Central memory CD8-positive, alpha-beta T cell (primary cell): Measurements from ENCODE around the gene CNN1.
A peak's percentile ranks its signal among the peaks of the same experiment; 100 is the strongest.
"Not testable (repeated sequence)": the region's sequence is repeated elsewhere in the genome, so short reads cannot be mapped to it uniquely, and the experiment has no call there.

Experiments used
- ATAC-seq: fragments of 150-1000 bp; cut with Tn5 transposase; replicated peaks from 2 replicates; pipeline ENCODE4 v1.10.0; 2022; ENCODE audit warnings: mild to moderate bottlenecking, moderate FRiP score, moderate number of reproducible peaks; ENCODE audit not compliant: poor library complexity, severe bottlenecking; ENCODE audit errors: extremely low read depth
- DNase-seq, 2 donors: peaks; one replicate each; pipeline ENCODE4 v3.0.0; 2021; ENCODE audit warnings: low spot score in 2 of 2
- H3K27ac Mint-ChIP-seq: one replicate; pipeline ENCODE4 v1.8.0; 2022; ENCODE audit warnings: low read depth, mild to moderate bottlenecking, moderate library complexity, mixed read lengths
- H3K27me3 Mint-ChIP-seq: one replicate; pipeline ENCODE4 v1.8.0; 2022; ENCODE audit warnings: mixed read lengths
- H3K36me3 Mint-ChIP-seq: one replicate; pipeline ENCODE4 v1.8.0; 2022; ENCODE audit warnings: mild to moderate bottlenecking, moderate library complexity, mixed read lengths; ENCODE audit not compliant: insufficient read depth
- H3K4me1 Mint-ChIP-seq: one replicate; pipeline ENCODE4 v1.8.0; 2022; ENCODE audit warnings: mixed read lengths
- H3K4me3 Mint-ChIP-seq: one replicate; pipeline ENCODE4 v1.8.0; 2022; ENCODE audit warnings: mild to moderate bottlenecking, moderate library complexity, mixed read lengths
- H3K9me3 Mint-ChIP-seq: one replicate; pipeline ENCODE4 v1.8.0; 2022; ENCODE audit warnings: mixed read lengths

Gene CNN1

DNA sequence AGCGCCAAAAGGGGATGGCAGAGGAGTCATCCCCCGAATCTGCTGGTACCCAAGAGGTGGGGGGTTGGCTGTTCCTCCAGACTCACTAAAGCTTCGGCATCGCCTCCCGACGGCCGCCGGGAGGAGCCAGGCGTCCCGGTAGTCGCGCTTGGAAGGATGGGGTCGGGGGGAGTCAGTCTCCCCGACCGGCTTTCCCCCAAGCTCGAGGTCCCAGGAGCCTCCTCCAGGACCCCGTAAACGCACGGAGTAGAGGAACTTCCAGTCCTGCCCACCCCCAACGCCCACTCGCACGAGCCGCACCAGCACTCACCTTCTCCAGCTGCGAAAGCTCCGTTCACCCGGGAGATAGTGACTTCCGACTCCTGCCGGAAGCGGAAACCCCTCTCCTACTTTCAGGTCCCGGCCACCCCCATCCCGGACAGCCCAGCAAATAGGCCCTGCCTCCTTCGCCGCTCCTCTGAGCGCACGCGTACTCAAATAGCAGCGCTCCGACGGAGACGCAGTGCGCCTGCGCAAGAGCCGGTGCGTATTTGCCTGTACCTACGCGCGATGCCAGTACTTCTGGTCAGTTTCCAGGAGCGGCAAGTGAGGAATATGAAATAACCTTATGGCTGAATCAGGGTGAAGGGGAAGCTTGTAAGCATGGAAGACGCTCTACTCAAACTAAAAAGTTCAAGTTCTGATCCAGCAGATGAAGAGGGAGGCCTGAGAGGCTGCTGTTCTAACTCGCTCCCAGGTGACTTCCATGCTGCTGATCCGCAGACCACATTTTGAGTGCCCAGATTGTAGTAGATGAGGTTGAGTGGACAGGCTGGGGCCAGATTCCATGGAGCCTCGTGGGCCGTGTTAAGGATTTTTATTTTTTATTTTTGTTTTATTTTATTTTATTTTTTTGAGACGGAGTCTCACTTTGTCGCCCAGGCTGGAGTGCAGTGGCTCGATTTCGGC lies 20.5 kb downstream of the CNN1 start, which contains the start of gene ELOF1:
ELOF1 (minus strand) TSS at position 350 of the 948 bp plus-strand sequence. CDS start 4,883 bp downstream, outside the sequence.
- H3K4me3 Mint-ChIP-seq, result peak within 1 kb of the TSS; percentile 94
- peak; percentile 86 to 91 for DNase-seq
- peak; percentile 95 for ATAC-seq
- no peaks in the 10 kb centered on the region for H3K9me3 Mint-ChIP-seq
- H3K36me3 Mint-ChIP-seq, result peaks cover 11% of the 10 kb centered on the region
- H3K27ac Mint-ChIP-seq, result peak within 1 kb of the TSS; percentile 93
- H3K27me3 Mint-ChIP-seq, result no peaks in the 10 kb centered on the region
- peaks cover 44% of the 10 kb centered on the region for H3K4me1 Mint-ChIP-seq

DNA sequence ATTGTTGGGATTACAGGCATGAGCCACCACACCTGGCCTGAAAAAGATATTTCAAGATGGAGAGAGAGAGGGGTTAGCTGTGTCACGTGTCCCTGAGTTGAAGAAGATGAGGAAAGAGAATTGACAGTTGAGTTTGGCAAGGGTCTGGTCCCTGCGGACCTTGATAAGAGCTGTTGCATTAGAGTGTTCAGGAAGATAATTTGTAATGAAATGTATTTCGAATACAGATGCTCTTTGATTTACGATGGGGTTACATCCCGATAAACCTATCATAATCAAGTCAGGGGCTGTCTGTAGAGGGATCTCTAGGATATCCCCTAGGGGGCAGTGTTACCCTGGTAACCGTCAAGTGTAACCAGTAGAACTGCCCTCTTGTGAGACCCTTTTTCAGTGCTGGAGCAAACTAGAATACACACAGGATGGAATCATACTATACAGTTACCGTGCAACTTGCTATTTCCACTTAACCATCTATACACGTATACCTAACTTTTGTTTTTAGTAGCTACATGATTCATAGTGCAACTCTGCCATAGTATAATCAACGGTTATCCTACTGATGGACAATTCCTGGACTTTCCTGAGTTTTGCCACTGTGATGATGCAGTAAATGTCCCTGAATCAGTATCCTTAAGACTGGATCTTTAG lies 21.9 kb downstream of the CNN1 start:
- H3K36me3 Mint-ChIP-seq, result peaks cover 10% of the 10 kb centered on the region
- H3K4me1 Mint-ChIP-seq, result peaks cover 39% of the 10 kb centered on the region
- peak; percentile 25 for ATAC-seq
- H3K9me3 Mint-ChIP-seq, result no peaks in the 10 kb centered on the region
- no peaks in the 10 kb centered on the region for H3K27me3 Mint-ChIP-seq
- DNase-seq, result peak in 1 of 2 donors; percentile 40
- no peak overlapping the region for H3K27ac Mint-ChIP-seq
- peak overlapping the region; percentile 94 for H3K4me3 Mint-ChIP-seq

DNA sequence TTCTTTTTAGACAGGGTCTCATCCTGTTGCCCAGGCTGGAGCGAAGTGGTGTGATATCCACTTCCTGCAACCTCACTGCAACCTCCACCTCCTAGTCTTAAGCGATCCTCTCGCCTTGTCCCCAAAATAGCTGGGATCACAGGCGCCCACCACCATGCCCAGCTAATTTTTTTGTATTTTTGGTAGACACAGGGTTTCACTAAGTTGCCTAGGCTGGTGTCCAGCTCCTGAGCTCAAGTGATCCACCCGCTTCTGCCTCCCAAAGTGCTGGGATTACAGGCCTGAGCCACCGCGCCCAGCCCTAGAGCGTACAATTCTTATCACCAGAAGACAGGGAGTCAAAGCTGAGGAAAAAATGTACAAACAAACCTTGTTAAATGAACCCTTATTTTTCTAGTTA lies 24.9 kb downstream of the CNN1 start:
- no peak overlapping the region for H3K4me3 Mint-ChIP-seq
- peaks cover 16% of the 10 kb centered on the region for H3K4me1 Mint-ChIP-seq
- DNase-seq (no peak), ATAC-seq (no peak)
- no peaks in the 10 kb centered on the region for H3K9me3 Mint-ChIP-seq
- H3K27me3 Mint-ChIP-seq, result no peaks in the 10 kb centered on the region
- H3K36me3 Mint-ChIP-seq, result peaks cover 14% of the 10 kb centered on the region
- H3K27ac Mint-ChIP-seq, result no peak overlapping the region

DNA sequence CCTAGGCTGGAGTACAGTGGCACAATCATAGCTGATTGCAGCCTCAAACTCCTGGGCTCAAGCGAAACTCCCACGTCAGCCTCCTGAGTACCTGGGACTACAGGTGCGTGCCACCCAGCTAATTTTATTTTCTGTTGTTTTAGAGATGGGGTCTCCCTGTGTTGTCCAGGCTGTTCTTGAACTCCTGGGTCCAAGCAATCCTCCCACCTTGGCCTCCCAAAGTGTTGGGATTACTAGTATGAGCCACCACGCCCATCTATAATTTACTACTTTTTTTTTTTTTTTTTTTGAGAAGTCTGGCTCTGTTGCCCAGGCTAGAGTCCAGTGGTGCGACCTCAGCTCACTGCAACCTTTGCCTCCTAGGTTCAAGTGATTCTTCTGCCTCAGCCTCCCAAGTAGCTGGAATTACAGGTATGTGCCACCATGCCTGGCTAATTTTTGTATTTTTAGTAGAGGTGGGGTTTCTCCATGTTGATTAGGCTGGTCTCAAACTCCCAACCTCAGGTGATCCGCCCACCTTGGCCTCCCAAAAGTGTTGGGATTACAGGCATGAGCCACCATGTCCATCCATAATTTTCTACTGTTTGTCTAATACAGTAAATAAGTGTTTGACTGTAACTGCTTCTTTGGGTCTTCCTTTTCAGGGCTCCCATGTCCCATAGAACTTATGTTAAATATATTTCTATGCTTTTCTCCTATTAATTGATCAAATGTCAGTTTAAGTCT lies 25.6 kb downstream of the CNN1 start:
- DNase-seq, H3K9me3 Mint-ChIP-seq, ATAC-seq, H3K27me3 Mint-ChIP-seq, H3K36me3 Mint-ChIP-seq, H3K4me3 Mint-ChIP-seq, H3K27ac Mint-ChIP-seq: not testable (repeated sequence)
- H3K4me1 Mint-ChIP-seq, result peaks cover 10% of the 10 kb centered on the region

DNA sequence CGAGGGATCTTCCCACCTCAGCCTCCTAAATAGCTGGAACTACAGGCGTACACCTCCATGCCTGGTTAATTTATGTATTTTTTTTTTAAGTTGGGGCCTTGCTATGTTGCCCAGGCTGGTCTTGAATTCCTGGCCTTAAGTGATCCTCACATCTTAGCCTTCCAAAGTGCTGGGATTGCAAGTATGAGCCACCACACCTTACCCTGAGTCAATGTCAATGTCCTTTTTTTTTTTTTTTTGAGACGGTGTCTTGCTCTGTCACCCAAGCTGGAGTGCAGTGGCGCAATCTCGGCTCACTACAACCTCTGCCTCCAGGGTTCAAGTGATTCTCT lies 27.0 kb downstream of the CNN1 start:
- not testable (repeated sequence) for H3K27ac Mint-ChIP-seq, H3K4me3 Mint-ChIP-seq, H3K4me1 Mint-ChIP-seq, H3K27me3 Mint-ChIP-seq, H3K36me3 Mint-ChIP-seq, ATAC-seq, H3K9me3 Mint-ChIP-seq, DNase-seq

DNA sequence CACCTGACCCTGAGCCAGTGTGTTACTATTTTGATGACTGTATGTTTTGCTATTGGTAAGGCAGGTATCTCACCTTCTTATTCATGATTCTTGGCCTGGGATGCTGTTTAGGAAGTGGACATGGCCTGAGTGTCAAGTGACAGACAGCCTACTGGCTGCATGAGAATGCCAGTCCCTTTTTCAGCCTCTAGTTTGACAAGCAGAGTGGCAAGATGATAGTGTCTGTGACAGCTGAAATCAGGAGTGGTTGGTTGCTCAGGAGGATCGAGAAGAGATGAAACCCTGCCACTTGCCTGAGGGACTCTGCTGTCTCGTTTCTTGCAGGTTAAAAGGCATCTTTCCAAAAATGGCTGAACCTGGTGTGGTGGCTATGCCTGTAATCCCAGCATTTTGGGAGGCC lies 27.5 kb downstream of the CNN1 start:
- Mint-ChIP-seq H3K36me3 (peaks cover 4% of the 10 kb centered on the region), H3K9me3 (no peaks in the 10 kb centered on the region), H3K27me3 (no peaks in the 10 kb centered on the region), H3K4me1 (no peaks in the 10 kb centered on the region), H3K4me3 (no peak overlapping the region), H3K27ac (no peak overlapping the region)
- no peak for DNase-seq
- ATAC-seq, result no peak

DNA sequence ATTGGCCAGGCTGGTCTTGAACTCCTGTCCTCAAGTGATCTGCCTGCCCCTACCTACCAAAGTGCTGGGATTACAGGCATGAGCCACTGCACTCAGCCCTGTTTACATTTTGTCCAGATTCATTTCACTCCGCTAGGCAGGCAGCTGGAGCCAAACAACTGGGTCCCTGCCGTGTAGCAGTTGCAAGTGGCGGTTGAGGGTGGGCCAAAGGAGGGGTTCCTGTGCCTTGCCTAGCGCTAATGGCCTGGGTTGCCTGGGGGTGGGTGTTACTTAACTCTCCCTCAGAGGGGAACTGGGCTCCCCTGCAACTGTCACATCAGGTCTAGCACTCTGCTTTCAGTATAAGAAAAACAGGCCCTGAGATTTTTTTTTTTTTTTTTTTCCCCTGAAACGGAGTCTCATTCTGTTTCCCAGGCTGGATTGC lies 31.4 kb downstream of the CNN1 start:
- peaks cover 6% of the 10 kb centered on the region for H3K36me3 Mint-ChIP-seq
- H3K4me3 Mint-ChIP-seq, result no peak overlapping the region
- H3K4me1 Mint-ChIP-seq, result no peaks in the 10 kb centered on the region
- H3K9me3 Mint-ChIP-seq, result no peaks in the 10 kb centered on the region
- H3K27me3 Mint-ChIP-seq, result no peaks in the 10 kb centered on the region
- ATAC-seq, result no peak
- H3K27ac Mint-ChIP-seq, result no peak overlapping the region
- DNase-seq, result no peak

DNA sequence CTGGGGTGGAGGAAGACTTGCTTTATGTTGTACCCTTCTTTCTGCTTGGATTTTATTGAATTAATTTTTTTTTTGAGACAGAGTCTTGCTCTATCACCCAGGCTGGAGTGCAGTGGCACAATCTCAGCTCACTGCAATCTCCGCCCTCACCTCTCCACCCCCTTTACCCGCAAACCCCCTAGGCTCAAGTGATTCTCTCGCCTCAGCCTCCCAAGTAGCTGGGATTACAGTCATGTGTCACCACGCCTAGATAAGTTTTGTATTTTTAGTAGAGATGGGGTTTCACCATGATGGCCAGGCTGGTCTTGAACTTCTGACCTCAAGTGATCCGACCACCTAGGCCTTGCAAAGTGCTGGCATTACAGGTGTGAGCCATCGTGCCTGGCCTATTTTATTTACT lies 34.7 kb downstream of the CNN1 start:
- not testable (repeated sequence) for H3K27me3 Mint-ChIP-seq, DNase-seq, H3K9me3 Mint-ChIP-seq, H3K36me3 Mint-ChIP-seq, ATAC-seq, H3K4me3 Mint-ChIP-seq, H3K4me1 Mint-ChIP-seq, H3K27ac Mint-ChIP-seq

DNA sequence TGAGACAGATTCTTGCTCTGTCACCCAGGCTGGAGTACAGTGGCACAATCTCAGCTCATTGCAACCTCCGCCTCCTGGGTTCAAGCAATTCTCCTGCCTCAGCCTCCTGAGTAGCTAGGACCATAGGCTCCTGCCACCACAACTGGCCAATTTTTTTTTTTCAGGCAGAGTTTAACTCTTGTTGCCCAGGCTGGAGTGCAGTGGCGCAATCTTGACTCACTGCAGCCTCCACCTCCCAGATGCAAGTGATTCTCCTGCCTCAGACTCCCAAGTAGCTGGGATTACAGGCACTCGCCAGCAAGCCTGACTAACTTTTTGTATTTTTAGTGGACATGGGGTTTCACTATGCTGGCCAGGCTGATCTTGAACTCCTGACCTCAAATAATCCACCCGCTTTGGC lies 35.1 kb downstream of the CNN1 start:
- not testable (repeated sequence) for H3K27ac Mint-ChIP-seq, DNase-seq, H3K36me3 Mint-ChIP-seq, ATAC-seq, H3K4me3 Mint-ChIP-seq, H3K4me1 Mint-ChIP-seq, H3K27me3 Mint-ChIP-seq, H3K9me3 Mint-ChIP-seq

DNA sequence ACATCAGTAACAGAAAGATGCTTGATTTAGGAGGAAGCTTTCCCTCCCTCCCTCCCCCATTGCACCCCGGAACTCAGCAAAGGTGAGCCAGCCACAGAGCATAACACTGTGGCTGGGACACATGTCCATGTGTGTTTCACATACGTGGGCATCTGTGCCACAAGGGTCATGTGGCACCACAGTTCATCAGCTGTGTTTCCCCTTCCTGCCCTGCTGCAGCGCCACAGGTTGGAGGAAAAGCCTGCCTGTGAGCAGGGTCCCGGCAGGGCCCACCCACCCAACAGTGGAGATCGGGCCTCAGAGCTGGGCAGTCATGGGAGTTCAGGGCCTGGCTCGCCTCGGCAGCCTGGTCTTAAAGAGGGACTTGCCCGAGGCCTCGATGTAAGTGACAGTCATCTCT lies 36.0 kb downstream of the CNN1 start:
- no peaks in the 10 kb centered on the region for H3K4me1 Mint-ChIP-seq
- no peak overlapping the region for H3K4me3 Mint-ChIP-seq
- DNase-seq, result no peak
- no peak overlapping the region for H3K27ac Mint-ChIP-seq
- H3K36me3 Mint-ChIP-seq, result peaks cover 4% of the 10 kb centered on the region
- H3K27me3 Mint-ChIP-seq, result no peaks in the 10 kb centered on the region
- no peaks in the 10 kb centered on the region for H3K9me3 Mint-ChIP-seq
- ATAC-seq, result no peak

DNA sequence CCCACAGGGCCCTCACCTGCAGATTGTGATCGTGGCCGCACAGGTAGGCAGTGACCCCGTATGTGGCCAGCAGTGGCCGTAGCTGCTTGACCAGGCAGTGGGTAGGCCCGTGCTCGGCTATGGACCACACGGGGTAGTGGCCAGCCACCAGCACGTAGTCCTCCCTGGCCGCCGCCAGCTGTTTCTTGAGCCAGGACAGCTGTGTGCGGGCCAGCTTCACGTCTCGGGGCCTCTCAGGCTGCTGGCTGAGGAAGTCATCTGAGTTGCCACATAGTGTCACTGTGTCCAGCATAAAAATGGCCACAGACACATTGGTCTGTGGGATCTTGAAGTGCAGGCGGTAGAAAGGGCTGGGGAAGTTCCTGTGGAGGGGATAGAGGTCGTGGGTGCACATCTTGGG lies 37.6 kb downstream of the CNN1 start:
- H3K9me3 Mint-ChIP-seq, result no peaks in the 10 kb centered on the region
- peaks cover 6% of the 10 kb centered on the region for H3K36me3 Mint-ChIP-seq
- DNase-seq (no peak), ATAC-seq (no peak)
- H3K4me1 Mint-ChIP-seq, result peaks cover 5% of the 10 kb centered on the region
- H3K27me3 Mint-ChIP-seq, result no peaks in the 10 kb centered on the region
- no peak overlapping the region for H3K4me3 Mint-ChIP-seq
- peak overlapping the region; percentile 51 for H3K27ac Mint-ChIP-seq

DNA sequence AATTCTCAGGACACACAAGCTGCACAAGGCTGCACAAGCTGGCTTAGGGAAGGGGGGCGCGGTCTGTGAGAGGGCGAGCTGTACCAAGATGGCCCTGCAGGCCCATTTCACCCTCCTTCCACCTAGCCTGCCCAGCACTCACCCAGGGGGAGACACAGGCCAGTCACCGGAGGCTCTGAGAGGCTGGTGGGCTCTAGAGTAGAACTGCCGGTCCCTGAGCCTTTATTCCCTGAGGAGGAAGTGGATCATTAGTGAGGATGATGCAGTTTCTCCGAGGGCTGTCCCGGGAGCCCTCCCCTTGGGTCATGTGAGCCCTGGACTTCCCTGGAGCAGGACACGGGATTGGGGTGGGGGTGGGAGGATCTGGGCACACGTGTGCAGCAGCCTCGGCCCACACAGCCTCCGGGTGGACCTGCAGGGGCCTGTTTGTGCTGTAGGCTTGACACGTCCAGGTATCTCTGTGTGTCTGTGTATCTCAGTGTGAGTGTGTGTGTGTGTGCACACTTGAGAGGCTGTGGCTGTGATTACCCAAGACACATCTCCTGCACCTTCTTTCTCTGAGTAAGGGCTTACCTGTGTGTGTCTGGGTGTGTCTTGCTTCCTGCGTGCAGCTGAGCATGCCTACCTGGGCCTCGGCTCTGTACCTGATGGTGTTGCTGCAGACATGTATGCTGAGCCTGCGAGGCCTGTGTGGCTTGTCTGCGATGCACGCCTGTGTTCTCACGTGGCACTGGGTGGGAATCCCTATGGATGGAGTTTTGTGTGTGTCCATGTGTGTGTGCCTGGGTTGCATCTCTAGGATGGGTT lies 39.0 kb downstream of the CNN1 start, which contains the start of gene ACP5:
ACP5 (minus strand) TSS at position 195 of the 807 bp plus-strand sequence. CDS start 328 bp downstream, outside the sequence.
- DNase-seq, result no peak
- peak within 1 kb of the TSS; percentile 80 for H3K4me3 Mint-ChIP-seq
- H3K27me3 Mint-ChIP-seq, result no peaks in the 10 kb centered on the region
- H3K36me3 Mint-ChIP-seq, result peaks cover 4% of the 10 kb centered on the region
- no peak within 1 kb of the TSS for H3K27ac Mint-ChIP-seq
- ATAC-seq, result no peak
- H3K4me1 Mint-ChIP-seq, result peaks cover 13% of the 10 kb centered on the region
- H3K9me3 Mint-ChIP-seq, result no peaks in the 10 kb centered on the region
